Tongue (tissue), 2 donors: ENCODE data around the gene NRG3. TPM values are rescaled to one million over a fixed set of nuclear protein-coding genes. Genes with fewer than 3 reads are reported as not detected.

ENCODE experiments used
- DNase-seq: peaks from one replicate; pipeline ENCODE4 v3.0.0-alpha.2; 2015
- total RNA-seq: library from RNA; depleted of rRNA; stranded (reverse); fragments of >200 nt; gene quantifications from one replicate; pipeline ENCODE4 v1.2.3, GENCODE V29; 2014

Gene NRG3
- total RNA-seq, 1 donor from 2014 or later: 0.31 TPM

DNA sequence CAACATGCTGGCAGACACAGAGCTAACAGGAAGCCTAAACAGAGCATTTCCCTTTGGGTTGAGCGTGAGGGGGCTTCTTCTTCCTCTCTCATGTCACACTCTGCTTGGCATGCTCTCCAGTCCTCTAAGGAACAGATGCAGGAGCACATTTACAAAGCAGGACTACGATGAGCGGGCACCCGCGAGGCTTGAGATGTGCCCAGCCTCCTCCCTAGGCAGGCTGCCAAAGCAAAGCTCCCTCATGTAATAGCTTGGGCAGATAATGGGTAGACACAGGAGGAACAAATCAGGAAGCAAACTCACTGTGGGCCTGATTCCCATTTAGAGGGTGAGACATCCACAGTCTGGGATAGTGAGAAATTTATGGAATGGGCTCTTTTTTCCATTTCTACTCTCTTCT, 519.1 kb downstream of the NRG3 start:
- DNase-seq: peak; percentile 29

DNA sequence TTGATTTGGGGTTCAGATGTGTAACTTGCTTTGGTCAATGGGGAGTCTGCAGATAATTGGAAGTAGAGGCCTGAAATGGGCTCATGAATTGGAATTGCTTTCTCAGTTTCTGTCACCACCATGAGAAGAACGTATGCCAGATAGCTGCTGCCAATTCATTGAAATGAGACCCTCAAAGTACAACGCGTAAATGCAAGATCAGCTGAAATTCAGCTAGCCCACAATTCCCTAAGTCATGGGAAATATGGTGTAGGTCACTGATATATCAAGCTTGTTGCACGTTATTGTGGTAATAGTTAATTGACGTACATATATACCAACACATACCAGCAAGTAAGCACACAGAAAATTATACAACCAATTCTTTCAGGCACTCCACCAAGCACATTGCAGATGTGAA, 520.0 kb downstream of the NRG3 start:
- no peak for DNase-seq

DNA sequence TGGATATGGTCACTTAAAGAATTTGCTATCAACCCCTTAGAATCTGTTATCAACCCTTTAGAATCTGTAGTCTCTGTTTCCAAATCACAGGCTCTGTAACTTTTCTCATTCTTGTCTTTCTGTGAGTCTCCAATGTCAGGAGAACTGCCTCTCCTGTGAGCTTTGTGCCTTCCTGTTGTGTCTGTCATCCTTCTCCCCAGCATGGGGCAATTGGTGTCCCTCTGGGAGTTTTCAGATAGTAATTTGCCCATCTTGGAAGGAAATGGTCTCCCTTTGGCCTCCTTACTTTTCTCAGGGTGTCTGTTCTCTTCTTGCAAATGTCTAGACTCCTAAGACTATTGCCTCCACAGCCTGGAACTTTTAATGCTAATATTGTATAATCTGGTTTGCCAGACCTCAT, 521.9 kb downstream of the NRG3 start:
- DNase-seq: no peak

DNA sequence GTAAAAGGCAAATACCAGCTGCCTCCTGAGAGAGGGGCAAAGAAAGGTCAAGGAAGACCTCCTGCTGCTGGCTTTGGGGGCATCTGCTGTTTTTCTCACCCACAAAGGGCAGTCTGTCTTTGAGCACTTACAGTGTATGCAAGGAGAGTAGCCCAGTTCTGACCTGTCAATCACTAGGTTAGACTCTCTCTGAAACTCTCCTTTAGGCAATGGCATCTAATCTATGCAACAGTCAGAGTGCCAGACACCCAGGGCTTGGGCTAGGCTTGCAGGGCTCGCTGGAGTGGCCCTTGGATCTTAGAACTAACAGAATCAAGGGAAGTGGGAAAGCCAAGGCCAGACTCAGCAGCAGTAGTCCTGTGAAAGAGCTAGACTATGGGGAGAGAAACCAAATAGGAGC, 522.9 kb downstream of the NRG3 start:
- no peak for DNase-seq

DNA sequence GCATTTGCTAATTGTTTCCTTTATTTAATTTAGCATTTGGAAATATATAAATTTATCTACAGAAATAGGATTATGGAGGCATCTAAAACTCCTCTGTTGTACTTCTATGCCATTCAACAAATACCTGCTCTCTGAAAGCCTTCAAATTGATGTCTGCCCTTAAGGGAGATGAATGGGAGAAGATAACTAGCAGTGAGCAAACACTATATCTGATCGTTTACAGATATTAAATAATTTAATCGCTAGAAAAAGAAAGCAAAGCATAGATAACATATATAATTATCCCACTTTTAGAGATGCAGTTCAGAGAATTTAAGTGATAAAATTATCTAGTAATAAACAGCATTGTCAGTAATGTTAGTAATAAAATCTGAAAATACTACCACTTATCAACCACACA, 524.9 kb downstream of the NRG3 start:
- DNase-seq: no peak

DNA sequence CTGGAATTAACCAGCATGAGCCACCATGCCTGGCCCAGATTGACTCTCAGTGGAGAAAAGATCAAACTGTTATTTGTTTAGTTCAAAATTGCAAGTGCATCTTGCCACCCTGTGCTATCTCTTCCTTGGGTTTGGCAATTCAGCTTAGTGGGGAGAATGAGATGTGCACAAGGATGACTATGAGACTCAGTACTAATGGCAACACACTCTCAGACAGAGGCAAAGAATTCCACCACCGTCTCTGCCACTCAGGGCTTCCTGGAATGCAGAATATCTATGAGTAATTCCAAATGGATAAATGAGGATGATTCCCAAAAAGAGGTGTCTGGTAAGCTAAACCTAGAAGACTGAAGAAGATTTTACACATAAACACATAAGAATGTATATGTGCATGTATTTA, 525.8 kb downstream of the NRG3 start:
- no peak for DNase-seq

DNA sequence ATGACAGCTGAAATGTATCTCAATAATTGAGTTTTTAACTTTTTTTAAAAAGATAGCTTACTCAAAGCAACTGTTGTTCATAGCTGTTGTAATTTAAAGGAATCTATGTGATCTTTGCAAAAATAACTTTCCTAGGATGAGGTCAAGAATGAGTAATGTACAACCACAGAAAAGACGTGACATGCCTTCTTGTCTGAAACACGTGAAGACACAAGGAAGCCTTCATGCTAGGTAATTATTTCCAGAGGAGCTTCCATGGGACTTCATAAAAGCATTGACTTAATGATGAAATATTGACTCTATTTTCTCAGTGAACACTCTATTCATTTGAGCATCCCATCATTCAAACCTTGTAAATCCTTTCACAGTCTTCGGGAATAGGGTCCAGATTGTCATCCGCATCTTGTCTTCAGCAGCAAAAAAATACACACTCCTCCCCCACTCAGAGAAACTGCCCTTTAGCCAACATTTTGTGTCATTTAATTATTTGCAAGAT, 528.0 kb downstream of the NRG3 start:
- no peak for DNase-seq

DNA sequence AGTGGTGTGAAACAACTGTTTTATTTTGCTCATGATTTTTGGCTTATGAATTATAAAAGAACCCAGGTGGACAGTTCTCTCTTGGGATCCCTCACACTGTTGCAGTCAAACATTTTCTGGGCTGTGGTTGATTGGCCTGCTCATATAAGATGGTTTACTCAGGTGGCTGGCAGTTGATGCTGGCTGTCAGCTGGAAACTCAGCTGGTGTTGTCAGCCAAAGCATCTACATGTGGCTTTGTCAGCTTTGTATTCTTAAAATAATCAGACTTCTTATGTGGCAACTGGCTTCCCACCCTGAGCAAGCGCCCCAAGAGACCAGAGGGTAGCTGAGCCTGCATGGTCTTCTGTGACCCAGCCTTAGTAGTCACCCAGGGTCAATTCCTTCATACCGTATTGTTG, 534.7 kb downstream of the NRG3 start:
- peak; percentile 56 for DNase-seq

DNA sequence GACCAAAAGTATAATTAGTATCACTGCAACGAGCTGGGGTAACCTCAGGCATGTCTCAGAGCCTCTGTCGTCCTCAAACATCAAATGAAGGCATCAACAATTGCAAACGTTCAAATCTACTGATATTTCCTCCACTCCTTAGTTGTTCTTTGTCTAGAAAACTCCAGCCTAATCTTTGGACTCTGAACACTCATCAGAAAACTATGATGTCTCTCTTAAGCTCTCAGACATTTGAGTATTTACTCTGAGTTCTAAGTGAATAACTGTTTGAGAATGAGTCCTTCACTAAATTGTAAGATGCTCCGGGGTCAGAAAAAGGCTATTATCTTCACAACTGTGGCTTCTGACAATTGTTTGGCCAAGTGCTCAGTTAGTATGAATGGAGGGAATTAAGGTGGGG, 536.4 kb downstream of the NRG3 start:
- no peak for DNase-seq

DNA sequence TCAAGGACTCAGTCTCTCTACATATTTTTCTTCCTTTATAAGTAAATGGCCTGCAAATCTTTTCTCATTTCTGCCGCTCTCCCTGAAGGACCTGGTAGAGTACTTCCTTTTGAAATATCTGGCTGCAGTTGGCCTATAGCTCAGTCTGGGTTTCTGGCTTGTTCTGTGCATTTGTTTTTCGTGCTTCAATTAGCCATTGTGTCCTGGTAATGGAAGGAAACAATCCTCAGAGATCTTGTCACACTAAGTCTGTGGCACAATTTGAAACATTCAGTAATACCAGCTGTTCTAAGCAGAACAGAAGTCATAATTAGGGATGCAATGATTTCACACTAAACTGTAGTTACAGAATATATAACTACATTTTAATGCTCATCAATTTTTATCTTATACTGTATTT, 545.0 kb downstream of the NRG3 start:
- DNase-seq: peak; percentile 32

DNA sequence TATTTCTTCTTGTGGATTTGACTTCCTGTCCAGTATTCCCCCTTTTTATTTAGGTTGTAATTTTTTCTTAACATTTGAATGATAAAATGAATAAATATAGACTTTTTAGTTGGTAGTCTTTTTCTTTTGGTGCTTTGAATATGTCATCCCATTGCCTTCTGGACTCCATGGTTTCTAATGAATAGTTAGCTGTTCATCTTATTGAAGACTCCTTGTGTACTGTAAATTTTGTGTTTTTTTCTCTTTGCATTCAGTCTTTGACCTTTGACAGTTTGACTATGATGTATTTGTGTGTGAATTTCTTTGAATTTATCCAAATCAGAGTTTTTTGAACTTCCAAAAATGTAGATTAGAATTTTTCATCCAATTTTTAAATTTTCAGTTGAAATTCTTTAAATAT, 554.3 kb downstream of the NRG3 start:
- DNase-seq: no peak

DNA sequence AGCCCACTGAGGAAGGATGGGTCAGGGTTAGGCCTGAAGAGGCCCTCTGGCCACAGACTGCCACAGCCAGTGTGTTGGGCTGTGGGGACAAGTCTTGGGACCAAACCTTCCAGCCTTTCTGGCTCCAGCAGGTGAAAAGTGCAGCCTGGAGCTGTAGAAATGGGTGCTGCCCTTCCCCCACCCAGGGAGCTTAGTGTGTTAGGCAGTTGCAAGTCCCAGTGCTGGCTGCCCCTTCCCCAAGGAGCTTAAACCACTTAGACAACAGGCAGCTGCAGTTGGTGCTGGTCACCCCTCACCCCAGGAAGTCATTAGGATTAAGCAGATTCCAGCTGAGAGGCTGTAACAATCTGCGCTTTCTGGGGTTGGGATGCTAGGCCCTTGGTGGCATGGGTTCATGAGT, 563.3 kb downstream of the NRG3 start:
- no peak for DNase-seq

DNA sequence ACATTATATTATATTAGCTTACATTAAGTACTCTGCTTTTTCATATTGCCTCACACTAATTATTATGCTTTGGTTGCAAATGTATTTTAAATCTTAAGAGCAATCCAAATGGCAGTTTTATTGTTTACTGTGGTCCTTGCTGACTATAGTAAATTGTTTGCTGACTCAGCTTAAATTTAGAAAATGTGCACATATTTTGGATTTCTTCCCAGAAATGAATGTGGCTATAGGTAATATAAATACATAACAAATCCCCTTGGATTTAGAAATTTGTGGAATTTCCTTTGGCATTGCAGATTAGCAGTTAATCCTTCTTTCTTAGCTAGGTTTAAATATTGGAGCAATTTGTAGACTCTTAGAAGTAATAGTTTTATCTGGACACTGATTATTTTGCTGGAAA, 565.8 kb downstream of the NRG3 start:
- no peak for DNase-seq

DNA sequence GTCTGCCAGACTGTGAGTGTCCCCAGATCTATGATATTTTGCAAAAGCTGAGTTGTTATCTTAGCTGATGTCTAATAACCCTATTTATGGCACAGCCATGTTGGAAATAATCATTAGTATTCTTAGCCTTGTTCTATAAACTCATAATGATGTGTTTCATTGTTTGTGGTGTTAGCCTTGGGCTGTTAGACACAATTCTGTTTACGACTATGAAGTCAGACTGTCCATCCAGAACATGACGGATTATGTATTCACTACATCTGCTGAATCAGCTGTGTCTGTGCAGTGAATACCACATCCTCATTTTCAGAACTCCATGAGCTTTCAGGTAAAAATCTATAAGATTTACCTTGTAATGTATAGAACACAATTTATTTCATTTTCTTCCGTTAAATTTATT, 577.1 kb downstream of the NRG3 start:
- DNase-seq: no peak

DNA sequence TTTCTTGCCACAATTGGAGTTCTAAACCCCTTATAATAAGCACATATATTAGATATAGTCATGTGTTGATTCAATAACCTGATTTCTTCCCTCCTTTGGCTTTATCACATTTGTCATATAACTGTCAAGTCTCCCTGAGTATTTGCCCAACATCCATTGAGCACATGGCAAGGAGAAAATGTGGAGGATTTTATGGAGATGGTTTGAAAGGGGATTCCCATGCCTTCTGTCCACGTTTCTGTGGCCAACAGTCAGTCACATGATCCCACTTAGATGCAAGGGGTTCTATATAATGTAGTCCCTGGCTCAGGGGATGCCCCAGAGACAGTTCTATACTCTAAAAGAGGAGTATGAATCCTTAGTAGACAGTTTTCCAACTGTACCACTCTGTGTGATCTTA, 577.7 kb downstream of the NRG3 start:
- DNase-seq: no peak

DNA sequence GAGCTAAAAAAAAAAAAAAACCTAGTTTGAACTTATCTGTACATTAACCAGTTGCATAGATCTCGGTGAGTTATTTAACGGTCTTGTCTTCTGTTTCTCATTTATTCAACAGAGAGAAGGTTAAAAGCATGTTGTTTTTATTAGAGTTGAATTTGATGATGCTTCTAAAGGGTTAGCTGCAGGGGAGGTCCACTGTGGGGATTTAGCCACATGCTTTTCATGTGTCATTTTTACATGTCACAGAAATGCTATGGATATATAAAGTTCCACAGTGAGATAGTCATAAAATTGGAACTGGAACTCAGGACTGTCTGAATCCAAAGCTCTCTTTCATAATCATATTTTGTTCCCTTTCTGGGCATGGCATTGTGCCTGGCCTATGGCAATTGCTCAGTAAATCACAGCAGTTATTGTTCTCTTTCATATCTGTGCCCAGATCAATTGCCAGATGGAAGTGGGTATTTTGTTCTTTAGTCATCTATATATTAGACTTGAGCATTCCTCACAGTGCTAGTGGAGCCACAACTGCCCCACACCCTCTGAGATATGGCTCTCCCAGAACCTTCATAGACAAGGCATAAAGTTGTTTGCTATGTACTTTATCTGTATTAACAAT, 578.8 kb downstream of the NRG3 start:
- DNase-seq: no peak

DNA sequence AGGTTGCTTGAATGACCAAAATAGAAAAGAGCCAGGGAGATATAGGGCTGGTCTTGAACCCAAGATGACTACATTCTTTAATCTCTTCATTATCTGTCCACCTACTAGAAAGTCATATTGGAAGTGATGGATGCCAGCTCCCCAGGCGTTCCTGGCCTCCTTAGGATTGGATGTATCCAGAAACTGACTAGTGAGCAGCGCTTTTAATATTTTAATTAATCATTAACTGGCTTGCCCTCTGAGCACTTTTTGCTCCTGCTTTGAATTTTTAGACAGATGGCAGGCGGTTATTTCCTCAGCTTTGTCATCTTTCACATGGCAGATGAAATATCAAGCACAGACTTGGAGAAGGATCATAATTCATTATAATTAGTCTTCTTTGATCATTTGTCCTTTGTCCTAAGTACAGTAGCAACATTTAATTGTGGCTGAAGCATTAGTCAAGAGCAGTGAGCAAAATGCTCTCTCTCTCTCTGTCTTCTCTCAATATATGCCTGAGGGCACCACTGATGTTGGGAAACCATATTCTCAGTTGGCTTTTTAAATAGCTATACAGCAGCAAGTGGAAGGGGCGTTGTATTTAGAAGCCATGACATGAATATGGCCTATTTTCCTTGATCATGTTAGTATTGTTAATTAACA, 588.0 kb downstream of the NRG3 start:
- DNase-seq: no peak

DNA sequence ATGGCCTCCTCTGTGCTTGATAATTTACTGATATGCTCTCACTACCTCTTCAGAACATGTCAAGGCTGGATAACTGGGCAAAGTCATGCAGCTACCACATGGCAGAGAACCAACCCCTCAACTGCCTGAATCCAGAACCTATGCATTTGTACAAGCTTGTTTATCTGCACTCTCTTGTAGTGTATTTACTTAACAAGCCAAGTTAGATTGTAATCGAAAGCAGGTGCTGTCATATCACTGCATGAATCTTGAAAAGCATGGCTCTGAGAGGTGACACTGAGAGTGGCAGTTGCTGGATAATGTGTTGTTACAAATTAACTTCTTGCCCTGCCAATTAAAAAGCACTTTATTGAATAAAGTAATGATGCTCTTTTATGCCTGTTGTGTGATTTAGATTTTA, 588.6 kb downstream of the NRG3 start:
- DNase-seq: no peak

DNA sequence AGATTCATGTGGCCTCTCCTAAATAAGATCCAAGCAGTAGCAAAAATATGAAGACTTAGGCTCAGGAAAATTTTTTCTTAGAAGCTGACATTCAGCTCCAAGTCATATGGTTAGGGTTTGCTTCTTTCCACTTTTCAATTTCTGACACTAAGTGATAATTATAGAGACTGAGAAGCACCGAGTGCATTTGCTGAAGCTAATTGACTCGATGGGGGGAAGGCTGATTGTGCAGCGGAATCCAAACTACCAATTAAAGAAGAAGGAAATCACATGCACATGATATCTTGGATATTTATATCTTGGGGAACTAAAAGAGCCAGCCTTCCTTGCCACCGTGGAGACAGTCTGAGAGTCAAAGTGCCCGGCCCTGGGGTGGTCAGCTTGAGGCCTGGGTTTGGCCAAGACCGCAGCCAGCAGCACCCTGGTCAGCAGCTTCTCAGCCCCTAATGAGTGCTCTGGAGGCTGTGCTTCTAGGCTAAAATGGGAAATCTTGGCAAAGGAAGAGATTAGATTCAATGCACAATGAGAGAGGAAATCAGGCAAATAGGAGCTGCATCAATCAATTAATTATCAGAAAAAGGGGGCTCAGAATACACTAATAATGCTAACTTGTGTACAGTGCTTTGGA, 589.3 kb downstream of the NRG3 start:
- DNase-seq: no peak

DNA sequence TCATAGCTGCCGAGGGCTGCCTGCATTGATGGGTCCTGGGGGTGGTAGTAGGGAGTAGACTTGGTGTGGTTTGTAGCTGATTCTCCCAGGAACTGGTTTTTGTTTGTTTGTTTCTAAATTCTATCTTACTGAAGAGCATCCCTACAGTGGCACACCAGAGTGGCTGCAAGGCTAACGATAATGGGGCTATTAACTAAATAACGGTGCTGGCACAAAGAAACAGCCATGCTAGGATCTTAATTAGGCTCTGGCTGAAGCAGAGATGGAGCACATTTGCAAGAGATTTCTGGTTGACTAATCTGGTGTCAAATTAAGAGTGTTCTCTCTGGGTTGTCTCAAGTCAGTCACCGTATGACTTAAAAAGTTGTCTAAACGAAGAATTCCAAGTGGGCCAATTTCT, 590.0 kb downstream of the NRG3 start:
- DNase-seq: no peak

DNA sequence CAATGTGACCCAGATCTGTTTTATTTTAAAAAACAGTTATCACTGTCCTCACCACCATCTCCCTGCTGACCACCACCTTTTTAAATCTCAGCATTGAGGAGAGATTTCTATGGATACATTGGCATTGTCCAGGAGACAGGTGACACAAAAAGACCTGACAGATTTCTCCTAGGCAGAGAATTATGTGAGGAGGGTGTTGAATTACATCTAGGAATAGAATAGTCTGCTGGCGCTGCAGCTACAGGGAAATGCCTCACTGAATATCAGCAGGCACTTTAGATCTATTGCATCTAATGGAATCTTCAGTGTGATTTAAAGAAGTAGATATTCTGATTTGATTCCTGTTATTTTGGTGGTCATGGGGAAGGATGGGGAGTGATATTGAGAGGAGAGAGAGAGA, 593.5 kb downstream of the NRG3 start:
- DNase-seq: no peak

DNA sequence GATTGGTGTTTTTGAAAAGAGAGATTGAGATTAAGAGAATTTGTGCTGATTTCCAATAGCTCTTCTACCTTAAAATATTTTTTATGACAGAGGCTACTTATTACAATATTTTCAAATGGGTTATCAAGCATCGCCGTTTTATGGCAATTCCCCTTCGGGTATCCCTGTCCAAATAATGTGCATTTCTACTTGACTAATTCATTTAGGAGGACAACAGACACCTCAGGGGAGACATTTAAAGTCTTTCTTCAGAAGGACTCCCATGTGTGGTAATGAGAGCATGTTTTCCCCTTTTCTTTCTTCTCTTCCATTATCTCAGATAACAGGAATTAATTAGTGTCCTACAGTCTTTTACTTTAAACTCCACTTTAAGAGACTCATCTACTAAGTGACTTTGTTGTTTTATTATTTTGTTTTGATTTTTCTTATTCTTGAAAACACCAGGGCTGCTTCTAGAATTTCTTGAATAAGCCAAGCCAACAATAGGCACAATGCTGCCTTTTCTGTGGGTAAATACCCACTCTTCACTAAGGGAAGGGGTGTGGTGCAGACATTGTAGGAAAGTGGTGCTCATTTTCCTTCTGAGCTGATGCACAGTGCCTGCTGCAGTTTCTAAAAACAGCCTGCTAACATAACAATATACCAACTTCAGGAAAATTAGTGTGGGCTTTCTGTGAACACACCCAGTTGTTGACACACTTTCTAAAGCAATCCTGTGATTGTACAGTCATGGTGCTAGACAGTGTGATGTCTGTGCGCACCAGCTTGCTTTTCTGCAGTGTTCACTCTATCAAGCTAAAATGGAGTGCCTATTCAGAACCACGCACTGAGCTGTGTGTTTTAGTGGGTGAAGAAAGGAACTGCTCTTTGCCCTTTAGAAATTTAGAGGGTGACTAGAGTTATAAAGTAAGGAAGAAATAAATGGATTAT, 597.7 kb downstream of the NRG3 start:
- no peak for DNase-seq

DNA sequence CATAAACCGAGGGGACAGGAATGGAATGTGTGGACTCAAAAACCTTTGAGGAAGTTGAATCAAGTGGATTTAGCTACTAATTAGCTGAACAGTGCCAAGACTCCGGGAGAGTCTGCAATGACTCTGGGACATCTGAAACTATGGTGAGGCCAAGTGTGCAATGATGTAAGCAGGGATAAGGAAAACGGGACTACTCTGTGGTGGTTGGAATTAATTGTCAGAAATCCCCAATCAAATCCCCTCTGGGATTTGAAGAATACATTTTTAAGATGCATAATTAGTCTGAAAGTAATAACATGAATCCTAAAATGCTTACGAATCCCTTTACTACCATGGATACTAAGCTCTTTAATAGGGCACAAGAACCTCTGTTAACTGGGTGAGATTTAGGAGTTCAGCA, 602.8 kb downstream of the NRG3 start:
- DNase-seq: no peak
